Spleen (tissue), 7 donors: ENCODE measurements around the gene HEPACAM.

Source experiments
- POLR2A ChIP-seq, 3 donors: fragments of 450-650 bp; IDR thresholded peaks; one replicate each; pipeline ENCODE4 v1.5.1; 2017; ENCODE audit warnings: antibody characterized with exemption in 3 of 3, mild to moderate bottlenecking in 1 of 3
- TF ChIP-seq, protein P1 (sequence below), 11 experiments: fragments of 200-600 bp in 7 of 11; fragments of 450-650 bp in 4 of 11; sonication (generic) in 4 of 11; IDR thresholded peaks in 8 of 11; conservative IDR thresholded peaks in 3 of 11; 1 replicate in 7 of 11; 2 replicates in 4 of 11; pipeline versions ENCODE4 v1.4.0 to v1.8.0; 2016 to 2021; ENCODE audit warnings: antibody characterized with exemption in 11 of 11, inconsistent platforms in 4 of 11, mild to moderate bottlenecking in 1 of 11
- donor health status: DM: no; HTN: no; CAD: no; lungs with moderate emphysema.
- donor health status: DM: no; HTN: no; CAD: no.
- donor health status: DM: no; HTN: no; CAD: no.

DNA sequence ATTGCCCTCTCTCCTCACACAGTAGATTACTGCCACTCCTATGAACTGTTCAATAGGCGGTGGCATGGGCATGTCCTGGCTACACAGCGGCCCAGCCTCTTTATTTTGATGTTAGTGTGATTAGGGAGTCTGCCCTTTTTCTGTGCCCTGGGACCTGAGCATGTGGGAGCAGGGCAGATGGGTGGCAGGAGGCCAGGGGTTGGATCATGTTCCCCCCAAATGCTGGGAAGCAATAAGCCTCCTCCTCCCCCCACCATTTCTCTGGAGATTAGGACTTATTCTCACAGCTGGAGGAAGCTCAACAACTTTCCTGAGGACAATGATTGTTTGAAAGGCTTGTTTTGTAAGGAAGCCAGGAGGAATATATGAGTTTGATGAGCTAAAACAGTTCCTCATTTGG, 15.9 kb downstream of the HEPACAM start:
- TF ChIP-seq, protein P1, sequence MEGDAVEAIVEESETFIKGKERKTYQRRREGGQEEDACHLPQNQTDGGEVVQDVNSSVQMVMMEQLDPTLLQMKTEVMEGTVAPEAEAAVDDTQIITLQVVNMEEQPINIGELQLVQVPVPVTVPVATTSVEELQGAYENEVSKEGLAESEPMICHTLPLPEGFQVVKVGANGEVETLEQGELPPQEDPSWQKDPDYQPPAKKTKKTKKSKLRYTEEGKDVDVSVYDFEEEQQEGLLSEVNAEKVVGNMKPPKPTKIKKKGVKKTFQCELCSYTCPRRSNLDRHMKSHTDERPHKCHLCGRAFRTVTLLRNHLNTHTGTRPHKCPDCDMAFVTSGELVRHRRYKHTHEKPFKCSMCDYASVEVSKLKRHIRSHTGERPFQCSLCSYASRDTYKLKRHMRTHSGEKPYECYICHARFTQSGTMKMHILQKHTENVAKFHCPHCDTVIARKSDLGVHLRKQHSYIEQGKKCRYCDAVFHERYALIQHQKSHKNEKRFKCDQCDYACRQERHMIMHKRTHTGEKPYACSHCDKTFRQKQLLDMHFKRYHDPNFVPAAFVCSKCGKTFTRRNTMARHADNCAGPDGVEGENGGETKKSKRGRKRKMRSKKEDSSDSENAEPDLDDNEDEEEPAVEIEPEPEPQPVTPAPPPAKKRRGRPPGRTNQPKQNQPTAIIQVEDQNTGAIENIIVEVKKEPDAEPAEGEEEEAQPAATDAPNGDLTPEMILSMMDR (IDR thresholded peaks at IDR 0.05 in 8 of 11, conservative IDR thresholded peaks at IDR 0.05 in 3 of 11) = no peak
- TF ChIP-seq POLR2A (IDR thresholded peaks at IDR 0.05) = no peak
